ENCODE measurements around the gene OAF.

Gene OAF

DNA sequence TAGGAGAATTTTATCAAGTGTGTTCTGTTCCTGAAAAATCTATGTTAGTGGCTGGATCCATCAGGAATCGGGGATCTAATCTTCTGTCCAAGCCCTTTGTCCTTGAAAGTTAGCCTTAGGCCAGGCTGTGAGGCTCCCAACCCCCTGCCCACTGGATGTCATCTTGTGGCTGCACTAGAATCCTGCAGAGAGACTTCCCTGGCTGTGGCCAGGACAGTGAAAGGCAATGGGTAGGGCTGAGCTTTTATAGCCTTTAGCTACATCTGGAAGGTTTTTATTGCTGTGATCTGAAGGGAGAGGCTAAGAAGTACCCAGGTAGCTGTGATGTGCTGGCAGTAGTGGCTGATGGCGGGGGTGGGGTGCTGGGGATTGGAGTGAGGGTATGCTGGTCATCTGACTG lies 2.1 kb downstream of the OAF start:
- Histone ChIP-seq H3K36me3 (ENCODE audit: insufficient read depth, low read length) (peaks cover 7% of the 10 kb centered on the region; the same call in 1 of the 2 replicates), H3K4me3 (peak overlapping the region; percentile 77), H3K27ac (no peak overlapping the region), H3K9me3 (ENCODE audit: low read depth, low read length) (no peaks in the 10 kb centered on the region), H3K9ac (ENCODE audit: insufficient read length) (no peak overlapping the region)
- DNase-seq (ENCODE audit: low read depth, low spot score), result no peak
- no peak for TF ChIP-seq POLR2AphosphoS5 (IDR thresholded peaks at IDR 0.05; ENCODE audit: borderline replicate concordance, low read depth, low read length)

DNA sequence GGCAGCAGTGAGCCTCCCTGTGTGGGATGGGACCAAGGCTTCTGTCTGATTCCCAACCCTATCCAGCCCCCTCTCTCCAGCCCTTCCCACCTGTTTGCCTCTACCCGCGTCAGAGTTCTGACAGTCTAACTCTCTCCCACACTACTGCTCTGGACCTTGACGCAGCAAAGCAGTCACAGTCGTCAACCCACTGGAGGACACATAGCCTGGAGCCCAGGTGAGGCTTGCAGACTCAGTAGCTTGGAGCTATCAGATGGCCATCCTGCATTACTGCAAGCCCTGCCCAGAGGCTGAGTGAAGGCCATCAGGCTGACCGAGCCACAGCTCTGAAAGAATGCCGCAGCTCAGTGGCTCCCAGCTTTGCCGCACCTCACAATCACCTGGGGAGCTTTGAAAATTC lies 3.7 kb downstream of the OAF start:
- H3K27ac ChIP-seq, result no peak overlapping the region
- TF ChIP-seq EZH2 (IDR thresholded peaks at IDR 0.05), result no peak
- no peak for TF ChIP-seq FOXP2 (optimal IDR thresholded peaks at IDR 0.05; ENCODE audit: control extremely low read depth, extremely low read length, insufficient read depth)
- no peak for TF ChIP-seq POLR2AphosphoS5 (IDR thresholded peaks at IDR 0.05; ENCODE audit: borderline replicate concordance, low read depth, low read length)
- H3K36me3 ChIP-seq (ENCODE audit: insufficient read depth, low read length), result peaks cover 7% of the 10 kb centered on the region; the same call in 1 of the 2 replicates
- no peaks in the 10 kb centered on the region for H3K9me3 ChIP-seq (ENCODE audit: low read depth, low read length)
- H3K4me3 ChIP-seq, result no peak overlapping the region
- DNase-seq (ENCODE audit: low read depth, low spot score), result no peak
- H3K9ac ChIP-seq (ENCODE audit: insufficient read length), result no peak overlapping the region

DNA sequence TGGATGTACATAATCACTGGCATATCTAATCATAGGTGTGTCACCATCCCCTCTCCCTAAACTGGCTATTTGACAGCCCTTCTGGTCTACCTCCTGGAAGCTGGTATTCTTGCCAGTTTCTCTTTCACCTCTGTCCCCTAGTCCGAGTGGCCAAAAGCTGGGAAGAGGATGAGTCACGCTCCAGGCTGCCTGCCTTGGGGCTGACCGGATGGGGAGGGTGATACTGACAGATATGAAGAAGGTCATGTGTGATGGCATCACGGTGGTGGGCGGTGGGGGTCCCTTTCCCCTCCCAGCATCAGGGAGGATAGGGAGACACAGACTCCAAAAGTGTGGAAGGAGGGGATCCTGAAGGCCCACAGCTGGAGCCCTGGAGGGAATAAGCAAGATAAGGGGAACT lies 4.8 kb downstream of the OAF start:
- no peak overlapping the region for H3K9ac ChIP-seq (ENCODE audit: insufficient read length)
- TF ChIP-seq POLR2AphosphoS5 (IDR thresholded peaks at IDR 0.05; ENCODE audit: borderline replicate concordance, low read depth, low read length), result no peak
- TF ChIP-seq FOXP2 (optimal IDR thresholded peaks at IDR 0.05; ENCODE audit: control extremely low read depth, extremely low read length, insufficient read depth), result no peak
- no peak for TF ChIP-seq EZH2 (IDR thresholded peaks at IDR 0.05)

DNA sequence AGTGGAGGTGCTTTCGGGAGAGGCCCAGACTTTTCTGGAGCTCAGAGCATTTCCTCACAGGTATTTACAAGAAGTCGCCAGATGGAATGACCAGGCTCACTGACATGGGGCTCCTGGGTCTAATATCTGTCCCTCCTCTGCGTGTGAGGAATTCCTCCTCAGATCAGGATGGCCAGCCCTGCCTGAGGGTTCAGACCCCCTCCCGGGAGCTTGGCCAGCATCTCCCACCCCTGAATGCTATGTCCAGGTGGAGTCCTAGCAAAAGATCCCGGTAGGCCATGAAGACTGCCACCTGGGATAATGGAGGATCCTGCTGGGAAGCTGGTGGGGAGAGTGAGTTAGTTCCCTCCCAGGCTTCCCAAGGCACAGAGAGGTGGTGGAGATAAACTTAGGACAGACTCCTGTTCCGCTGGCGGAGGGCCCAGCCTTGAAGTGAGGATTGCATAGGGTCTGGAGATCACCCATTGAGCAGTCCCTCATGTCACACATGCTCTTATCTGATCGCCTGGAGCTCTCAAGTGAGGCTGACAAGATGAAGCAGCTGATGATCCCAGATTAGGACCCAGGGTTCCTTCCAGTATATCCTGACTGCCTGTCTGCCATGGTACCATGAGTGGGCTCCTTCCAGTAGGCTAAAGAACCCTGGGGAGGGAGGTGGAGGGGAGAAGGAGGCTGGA lies 5.7 kb downstream of the OAF start:
- Histone ChIP-seq H3K9me3 (ENCODE audit: low read depth, low read length) (no peaks in the 10 kb centered on the region), H3K27ac (no peak overlapping the region), H3K9ac (ENCODE audit: insufficient read length) (no peak overlapping the region), H3K4me3 (no peak overlapping the region), H3K36me3 (ENCODE audit: insufficient read depth, low read length) (peaks cover 7% of the 10 kb centered on the region; the same call in 1 of the 2 replicates)
- no peak for DNase-seq (ENCODE audit: low read depth, low spot score)
- TF ChIP-seq POLR2AphosphoS5 (IDR thresholded peaks at IDR 0.05; ENCODE audit: borderline replicate concordance, low read depth, low read length), result no peak
- no peak for TF ChIP-seq EZH2 (IDR thresholded peaks at IDR 0.05)
- TF ChIP-seq FOXP2 (optimal IDR thresholded peaks at IDR 0.05; ENCODE audit: control extremely low read depth, extremely low read length, insufficient read depth), result no peak

More for the DNA sequence above, 4.8 kb downstream of the OAF start:
- no peak for DNase-seq (ENCODE audit: low read depth, low spot score)
- Histone ChIP-seq H3K27ac (no peak overlapping the region), H3K4me3 (no peak overlapping the region), H3K9me3 (ENCODE audit: low read depth, low read length) (no peaks in the 10 kb centered on the region), H3K36me3 (ENCODE audit: insufficient read depth, low read length) (peaks cover 7% of the 10 kb centered on the region; the same call in 1 of the 2 replicates)

- Histone ChIP-seq H3K9me3 (ENCODE audit: low read depth, low read length) (no peaks in the 10 kb centered on the region), H3K27ac (no peak overlapping the region), H3K9ac (ENCODE audit: insufficient read length) (no peak overlapping the region), H3K36me3 (ENCODE audit: insufficient read depth, low read length) (peaks cover 7% of the 10 kb centered on the region; the same call in 1 of the 2 replicates), H3K4me3 (no peak overlapping the region)
- no peak for TF ChIP-seq FOXP2 (optimal IDR thresholded peaks at IDR 0.05; ENCODE audit: control extremely low read depth, extremely low read length, insufficient read depth)
- no peak for DNase-seq (ENCODE audit: low read depth, low spot score)
Measured at GRCh38 chr11:120217526-120217925, 6.7 kb downstream of the OAF start.

GRCh38 chr11:120217941-120218694 lies 7.3 kb downstream of the OAF start:
- TF ChIP-seq POLR2AphosphoS5 (IDR thresholded peaks at IDR 0.05; ENCODE audit: borderline replicate concordance, low read depth, low read length) (no peak), FOXP2 (optimal IDR thresholded peaks at IDR 0.05; ENCODE audit: control extremely low read depth, extremely low read length, insufficient read depth) (no peak), EZH2 (IDR thresholded peaks at IDR 0.05) (no peak)
- Histone ChIP-seq H3K27ac (no peak overlapping the region), H3K36me3 (ENCODE audit: insufficient read depth, low read length) (peaks cover 7% of the 10 kb centered on the region; the same call in 1 of the 2 replicates), H3K9ac (ENCODE audit: insufficient read length) (no peak overlapping the region), H3K4me3 (no peak overlapping the region), H3K9me3 (ENCODE audit: low read depth, low read length) (no peaks in the 10 kb centered on the region)
- DNase-seq (ENCODE audit: low read depth, low spot score), result no peak

DNA sequence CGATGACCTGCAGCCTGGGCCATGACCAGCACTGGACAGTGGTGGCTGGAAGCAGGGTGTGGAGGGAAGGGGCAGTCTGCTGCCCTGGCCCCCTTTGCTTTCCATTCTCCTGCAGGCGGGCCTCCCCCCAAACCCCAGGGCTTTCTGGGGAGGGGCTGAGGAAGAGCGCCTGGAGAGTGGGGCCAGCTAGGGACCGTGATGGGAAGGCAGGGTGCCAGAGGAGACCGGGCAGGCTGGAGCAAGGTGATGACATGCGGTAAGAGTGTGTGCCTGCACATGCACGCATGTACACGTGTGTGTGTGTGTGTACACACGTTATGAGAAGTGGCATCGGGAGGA lies 7.8 kb downstream of the OAF start:
- no peaks in the 10 kb centered on the region for H3K9me3 ChIP-seq (ENCODE audit: low read depth, low read length)
- peaks cover 7% of the 10 kb centered on the region; the same call in 1 of the 2 replicates for H3K36me3 ChIP-seq (ENCODE audit: insufficient read depth, low read length)
- no peak for DNase-seq (ENCODE audit: low read depth, low spot score)
- no peak overlapping the region for H3K4me3 ChIP-seq
- no peak overlapping the region for H3K9ac ChIP-seq (ENCODE audit: insufficient read length)
- TF ChIP-seq FOXP2 (optimal IDR thresholded peaks at IDR 0.05; ENCODE audit: control extremely low read depth, extremely low read length, insufficient read depth), result no peak
- TF ChIP-seq POLR2AphosphoS5 (IDR thresholded peaks at IDR 0.05; ENCODE audit: borderline replicate concordance, low read depth, low read length), result no peak
- no peak for TF ChIP-seq EZH2 (IDR thresholded peaks at IDR 0.05)
- H3K27ac ChIP-seq, result no peak overlapping the region

- TF ChIP-seq FOXP2 (optimal IDR thresholded peaks at IDR 0.05; ENCODE audit: control extremely low read depth, extremely low read length, insufficient read depth) (no peak), EZH2 (IDR thresholded peaks at IDR 0.05) (no peak), POLR2AphosphoS5 (IDR thresholded peaks at IDR 0.05; ENCODE audit: borderline replicate concordance, low read depth, low read length) (no peak)
- no peak for DNase-seq (ENCODE audit: low read depth, low spot score)
- H3K4me3 ChIP-seq, result no peak overlapping the region
- peaks cover 2% of the 10 kb centered on the region; the same call in 1 of the 2 replicates for H3K36me3 ChIP-seq (ENCODE audit: insufficient read depth, low read length)
- no peak overlapping the region for H3K9ac ChIP-seq (ENCODE audit: insufficient read length)
- H3K27ac ChIP-seq, result no peak overlapping the region
- no peaks in the 10 kb centered on the region for H3K9me3 ChIP-seq (ENCODE audit: low read depth, low read length)
Measured at GRCh38 chr11:120219232-120219937, 8.6 kb downstream of the OAF start.
